Occipital lobe (tissue), 3 donors: ENCODE measurements around the gene BLMH. TPM values are rescaled to one million over a fixed set of nuclear protein-coding genes. Genes with fewer than 3 reads are reported as not detected.
"Not testable (repeated sequence)": the region's sequence is repeated elsewhere in the genome, so short reads cannot be mapped to it uniquely, and the experiment has no call there.

Experiments used
- DNase-seq: peaks from one replicate; lab custom pipeline; 2025; lab: John Stamatoyannopoulos, UW
- small RNA-seq: library from RNA; depleted of rRNA; stranded (forward); fragments of <200 nt; gene quantifications from one replicate; pipeline ENCODE3, GENCODE V24; 2014
- total RNA-seq: library from RNA; depleted of rRNA; stranded (reverse); fragments of >200 nt; gene quantifications from one replicate; pipeline ENCODE4 v1.2.3, GENCODE V29; 2014

BLMH gene
- total RNA-seq, 1 donor from 2014 or later = 37.6 TPM

DNA sequence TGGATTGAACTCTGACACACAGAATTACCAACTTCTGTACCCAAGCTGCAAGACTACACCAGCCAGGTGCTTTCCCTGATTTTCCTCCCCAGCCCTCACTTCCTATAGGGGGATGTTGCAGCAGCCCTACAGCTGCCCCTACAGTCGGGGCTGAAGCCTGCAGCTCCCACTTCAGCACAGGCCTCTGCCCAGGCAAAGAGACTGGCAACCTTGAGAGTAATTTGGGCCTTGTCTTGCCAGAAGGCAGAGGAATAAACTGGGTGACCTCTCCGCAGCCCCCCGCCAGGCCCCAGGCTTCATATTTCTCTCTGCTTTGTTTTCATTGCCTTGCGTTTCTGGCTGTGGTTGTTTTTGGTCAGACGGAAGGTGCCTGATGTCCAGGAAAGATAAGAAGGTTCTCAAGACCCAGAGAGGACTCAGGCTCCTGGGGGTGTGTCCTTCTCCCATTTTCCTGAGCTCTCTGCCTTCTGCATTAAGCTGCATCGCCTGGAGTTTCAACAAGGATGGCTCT lies 88.2 kb downstream of the BLMH start:
- no peak for DNase-seq

DNA sequence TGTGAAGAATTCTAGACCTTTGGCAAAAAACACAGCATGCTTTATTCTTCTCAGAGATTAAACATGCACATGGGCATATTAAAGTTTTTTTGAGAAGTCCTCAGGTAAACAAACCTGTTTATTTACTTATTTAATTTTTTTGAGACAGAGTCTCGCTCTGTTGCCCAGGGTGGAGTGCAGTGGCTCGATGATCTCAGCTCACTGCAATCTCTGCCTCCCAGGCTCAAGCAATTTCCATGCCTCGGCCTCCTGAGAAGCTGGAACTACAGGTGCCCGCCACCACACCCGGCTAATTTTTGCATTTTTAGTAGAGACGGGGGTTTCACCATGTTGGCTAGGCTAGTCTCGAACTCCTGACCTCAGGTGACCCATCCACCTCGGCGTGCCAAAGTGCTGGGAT lies 91.1 kb downstream of the BLMH start:
- DNase-seq = not testable (repeated sequence)

DNA sequence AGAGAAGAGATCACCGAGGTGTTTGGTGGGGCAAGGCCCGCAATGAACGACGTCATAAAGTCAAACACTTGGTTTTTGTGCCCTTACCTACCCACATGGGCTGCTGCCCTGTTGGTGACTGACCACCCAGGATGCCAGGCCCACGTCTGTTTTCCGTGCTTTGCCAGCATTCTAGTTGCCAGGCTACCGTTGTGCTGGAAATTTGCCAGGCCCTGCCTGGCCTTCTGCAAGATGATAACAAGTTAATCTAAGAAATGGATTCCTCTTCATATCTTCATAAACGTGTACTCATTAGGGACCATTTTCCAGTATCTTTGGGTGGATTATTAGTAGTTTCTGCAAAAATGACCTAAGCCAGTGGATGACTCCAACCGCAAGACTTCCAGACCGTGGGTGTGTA lies 91.6 kb downstream of the BLMH start:
- no peak for DNase-seq

DNA sequence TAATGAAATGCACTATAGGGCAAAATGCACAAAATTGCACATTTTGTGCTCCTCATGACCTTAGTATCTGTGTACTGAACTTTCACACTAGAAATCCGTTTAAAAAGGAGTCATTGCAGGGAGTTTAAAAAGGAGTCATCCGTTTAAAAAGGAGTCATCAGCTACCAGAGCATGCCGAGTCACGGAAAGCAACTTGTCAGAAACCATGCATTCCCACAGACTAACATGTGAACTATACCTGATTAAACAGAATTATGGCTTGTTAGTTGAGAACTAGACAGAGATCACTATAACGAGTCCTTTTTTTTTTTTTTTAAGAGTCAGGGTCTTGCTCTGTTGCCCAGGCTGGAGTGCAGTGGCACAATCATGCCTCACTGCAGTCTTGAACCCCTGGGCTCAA lies 92.1 kb downstream of the BLMH start:
- no peak for DNase-seq

Small RNAs within 50 kb of the gene (small RNA-seq; reads per million reads assigned to genes)
- gene RF00154 = 9.8 reads per million, percentile 92 among the genes with 10 or more reads in this experiment
- gene RNU6-1267P = not detected

Other genes starting within 250 kb of the BLMH start
- 7.2 TPM for gene NSRP1, start 175.1 kb downstream of the BLMH start, total RNA-seq
- 2.2 TPM for gene SLC6A4, start 56.2 kb downstream of the BLMH start, total RNA-seq
- not detected for gene TMIGD1, start 42.1 kb upstream of the BLMH start, total RNA-seq
- gene CPD, start 87.0 kb upstream of the BLMH start, total RNA-seq = 60.4 TPM
- gene GOSR1, start 185.5 kb upstream of the BLMH start, total RNA-seq = 27.9 TPM